Mesothelial cell of epicardium (in vitro differentiated cells): Measurements from ENCODE around the gene DLL4. TPM values are rescaled to one million over a fixed set of nuclear protein-coding genes. Genes with fewer than 3 reads are reported as not detected.
"Not testable (repeated sequence)": the region's sequence is repeated elsewhere in the genome, so short reads cannot be mapped to it uniquely, and the experiment has no call there.

Source experiments
- DNase-seq, 2 experiments: peaks; one replicate each; pipeline ENCODE4 v3.0.0; 2021; ENCODE audit warnings: low spot score in 2 of 2; ENCODE audit not compliant: unreplicated experiment in 2 of 2
- H3K27ac Mint-ChIP-seq: 2 replicates; pipeline ENCODE4 v1.8.0; 2021; ENCODE audit warnings: mixed read lengths
- H3K27me3 Mint-ChIP-seq: 2 replicates; pipeline ENCODE4 v1.8.0; 2021; ENCODE audit warnings: low read depth, mixed read lengths
- H3K36me3 Mint-ChIP-seq: 2 replicates; pipeline ENCODE4 v1.8.0; 2021; ENCODE audit warnings: mixed read lengths
- H3K4me1 Mint-ChIP-seq: 2 replicates; pipeline ENCODE4 v1.8.0; 2021; ENCODE audit warnings: mixed read lengths
- H3K4me3 Mint-ChIP-seq: 2 replicates; pipeline ENCODE4 v1.8.0; 2021; ENCODE audit warnings: mild to moderate bottlenecking, moderate library complexity, mixed read lengths
- H3K9me3 Mint-ChIP-seq: 2 replicates; pipeline ENCODE4 v1.8.0; 2021; ENCODE audit warnings: mixed read lengths
- CTCF ChIP-seq: fragments of 200-600 bp; sonication (generic); IDR thresholded peaks from one replicate; pipeline ENCODE4 v1.5.0; 2021; ENCODE audit warnings: antibody characterized with exemption; ENCODE audit not compliant: unreplicated experiment
- total RNA-seq: library from RNA; stranded (reverse); gene quantifications from 3 replicates; pipeline ENCODE4 v1.2.1, GENCODE V29; 2021

Gene DLL4
- total RNA-seq, 1 donor from 2014 or later: 0.31 TPM

DNA sequence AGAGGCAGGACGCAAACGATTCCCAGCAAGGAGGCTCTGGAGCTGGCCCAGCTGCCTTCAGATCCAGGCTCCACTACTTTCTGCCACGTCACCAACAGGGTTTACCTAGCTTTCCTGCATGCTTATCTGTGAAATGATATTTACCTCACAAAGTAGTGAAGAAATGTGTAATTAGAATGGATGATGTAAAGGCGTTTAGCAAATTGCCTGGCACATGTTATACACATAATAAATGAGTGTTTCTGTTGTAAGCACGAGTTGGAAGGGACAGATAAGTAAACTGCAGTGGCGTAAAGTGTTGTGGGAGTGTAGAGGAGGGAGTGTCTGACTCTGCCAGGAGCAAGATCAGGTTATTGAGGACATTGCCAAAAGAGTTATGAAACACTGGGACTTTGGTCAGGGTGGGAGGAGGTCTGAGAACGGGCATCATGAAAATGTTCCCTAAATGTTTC, 20.6 kb downstream of the DLL4 start:
- no peak overlapping the region for H3K27ac Mint-ChIP-seq
- no peak for DNase-seq
- H3K4me3 Mint-ChIP-seq: no peak overlapping the region
- TF ChIP-seq CTCF: no peak
- H3K36me3 Mint-ChIP-seq: no peaks in the 10 kb centered on the region
- H3K9me3 Mint-ChIP-seq: no peaks in the 10 kb centered on the region
- peaks cover 8% of the 10 kb centered on the region for H3K4me1 Mint-ChIP-seq
- H3K27me3 Mint-ChIP-seq: peaks cover 19% of the 10 kb centered on the region

DNA sequence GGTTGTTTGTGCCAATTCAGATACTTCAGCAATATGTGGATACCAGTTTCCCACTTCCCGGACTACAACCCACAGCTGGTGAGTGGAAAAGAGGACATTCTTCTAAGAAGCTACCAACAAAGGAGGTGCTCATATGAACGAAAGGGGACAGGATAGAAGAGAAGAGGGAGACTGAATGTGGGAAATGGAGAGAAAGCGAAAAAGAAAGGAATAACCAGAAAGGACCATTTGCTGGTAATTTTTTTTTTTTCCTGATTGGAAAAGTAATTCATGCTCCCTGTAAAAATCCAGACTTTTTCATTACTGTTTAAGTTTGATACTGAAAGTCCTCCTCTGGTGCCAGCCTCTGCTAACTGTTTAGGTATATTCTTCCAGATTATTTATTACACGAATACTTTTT, 22.6 kb downstream of the DLL4 start:
- H3K27me3 Mint-ChIP-seq: peaks cover 14% of the 10 kb centered on the region
- TF ChIP-seq CTCF: no peak
- no peaks in the 10 kb centered on the region for H3K9me3 Mint-ChIP-seq
- H3K36me3 Mint-ChIP-seq: peaks cover 2% of the 10 kb centered on the region
- DNase-seq: no peak
- H3K4me1 Mint-ChIP-seq: peaks cover 8% of the 10 kb centered on the region
- H3K4me3 Mint-ChIP-seq: peak overlapping the region; percentile 48
- H3K27ac Mint-ChIP-seq: no peak overlapping the region

- TF ChIP-seq CTCF: no peak
- H3K27me3 Mint-ChIP-seq: peaks cover 14% of the 10 kb centered on the region
- H3K27ac Mint-ChIP-seq: peak overlapping the region; percentile 82
- H3K36me3 Mint-ChIP-seq: peaks cover 2% of the 10 kb centered on the region
- peak overlapping the region; percentile 83 for H3K4me3 Mint-ChIP-seq
- no peak for DNase-seq
- H3K4me1 Mint-ChIP-seq: peaks cover 8% of the 10 kb centered on the region
- H3K9me3 Mint-ChIP-seq: no peaks in the 10 kb centered on the region
These were observed 23.3 kb downstream of the DLL4 start for GRCh38 chr15:40952301-40952900.

GRCh38 chr15:40952901-40953712, 24.0 kb downstream of the DLL4 start, which contains the start of gene CHAC1:
Gene CHAC1, plus strand, starts transcription at chr15:40953471. Its CDS starts 113 bp downstream, at chr15:40953584.
- DNase-seq: peak; percentile 79 to 87
- Mint-ChIP-seq H3K36me3 (peaks cover 2% of the 10 kb centered on the region), H3K9me3 (no peaks in the 10 kb centered on the region), H3K27ac (peak within 1 kb of the TSS; percentile 82), H3K4me1 (peaks cover 8% of the 10 kb centered on the region), H3K27me3 (peaks cover 14% of the 10 kb centered on the region), H3K4me3 (peak within 1 kb of the TSS; percentile 83)
- no peak for TF ChIP-seq CTCF

- Mint-ChIP-seq H3K27me3 (peaks cover 14% of the 10 kb centered on the region), H3K27ac (no peak overlapping the region), H3K4me3 (peak overlapping the region; percentile 83), H3K9me3 (no peaks in the 10 kb centered on the region), H3K36me3 (peaks cover 2% of the 10 kb centered on the region), H3K4me1 (peaks cover 8% of the 10 kb centered on the region)
- TF ChIP-seq CTCF: no peak
- no peak for DNase-seq
These were observed 24.6 kb downstream of the DLL4 start for GRCh38 chr15:40953713-40954074.

DNA sequence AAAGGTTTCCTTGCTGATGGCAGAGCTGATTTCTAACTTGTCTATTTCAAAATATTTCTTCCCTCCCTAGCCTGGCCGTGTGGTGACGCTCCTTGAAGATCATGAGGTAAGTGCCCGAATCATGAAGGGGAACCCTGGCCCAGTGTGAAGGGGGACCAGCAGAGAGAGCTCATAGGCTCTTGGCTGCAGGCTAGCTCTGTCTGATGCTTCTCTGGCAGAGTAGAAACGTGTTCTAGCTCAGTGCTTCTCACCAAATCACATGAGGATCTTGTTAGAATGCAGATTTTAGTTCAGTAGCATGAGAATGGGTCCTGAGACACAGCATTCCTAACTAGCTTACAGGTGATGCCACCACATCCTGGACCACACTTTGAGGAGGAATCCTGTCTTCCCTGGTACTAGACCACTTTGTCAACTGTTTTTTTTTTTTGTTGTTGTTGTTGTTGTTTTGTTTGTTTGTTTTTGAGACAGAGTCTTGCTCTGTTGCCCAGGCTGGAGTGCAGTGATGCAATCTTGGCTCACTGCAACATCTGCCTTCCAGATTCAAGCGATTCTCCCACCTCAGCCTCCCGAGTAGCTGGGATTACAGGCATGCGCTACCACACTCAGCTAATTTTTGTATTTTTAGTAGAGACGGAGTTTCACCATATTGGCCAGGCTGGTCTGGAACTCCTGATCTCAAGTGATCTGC, 25.2 kb downstream of the DLL4 start:
- not testable (repeated sequence) for H3K27ac Mint-ChIP-seq, DNase-seq, H3K4me1 Mint-ChIP-seq, H3K36me3 Mint-ChIP-seq, H3K9me3 Mint-ChIP-seq
- H3K4me3 Mint-ChIP-seq: peak overlapping the region; percentile 83
- peaks cover 14% of the 10 kb centered on the region for H3K27me3 Mint-ChIP-seq
